HG03432 (cell line): ENCODE measurements around the gene RAET1G.
"Not testable (repeated sequence)": the region's sequence is repeated elsewhere in the genome, so short reads cannot be mapped to it uniquely, and the experiment has no call there.

Experiments
- ATAC-seq: cut with Tn5 transposase; IDR thresholded peaks from one replicate; pipeline ENCODE4 v1.9.1; 2021; ENCODE audit warnings: mild to moderate bottlenecking, moderate library complexity; ENCODE audit not compliant: unreplicated experiment

The RAET1G gene

GRCh38 chr6:149954328-149954983 lies 31.5 kb upstream of the RAET1G start:
- not testable (repeated sequence) for ATAC-seq

- not testable (repeated sequence) for ATAC-seq
Observed at GRCh38 chr6:149953934-149954327, 31.0 kb upstream of the RAET1G start.

GRCh38 chr6:149953390-149953789 lies 30.5 kb upstream of the RAET1G start:
- not testable (repeated sequence) for ATAC-seq

- no peak for ATAC-seq
Observed at GRCh38 chr6:149951626-149952025, 28.7 kb upstream of the RAET1G start.

- ATAC-seq, result no peak
Observed at GRCh38 chr6:149951096-149951495, 28.2 kb upstream of the RAET1G start.

GRCh38 chr6:149950423-149950822 lies 27.5 kb upstream of the RAET1G start:
- no peak for ATAC-seq

GRCh38 chr6:149948616-149949015 lies 25.7 kb upstream of the RAET1G start:
- no peak for ATAC-seq

GRCh38 chr6:149948011-149948410 lies 25.1 kb upstream of the RAET1G start:
- ATAC-seq, result no peak

GRCh38 chr6:149947533-149947932 lies 24.6 kb upstream of the RAET1G start:
- ATAC-seq, result not testable (repeated sequence)

GRCh38 chr6:149946631-149947030 lies 23.7 kb upstream of the RAET1G start:
- ATAC-seq, result not testable (repeated sequence)

GRCh38 chr6:149945276-149945675 lies 22.4 kb upstream of the RAET1G start:
- ATAC-seq, result not testable (repeated sequence)

GRCh38 chr6:149943321-149943720 lies 20.4 kb upstream of the RAET1G start:
- ATAC-seq, result not testable (repeated sequence)

- no peak for ATAC-seq
Observed at GRCh38 chr6:149942461-149942829, 19.5 kb upstream of the RAET1G start.

- peak; percentile 50 for ATAC-seq
Observed at GRCh38 chr6:149941583-149942460, 18.9 kb upstream of the RAET1G start, which contains the start of gene ULBP2. Gene ULBP2, plus strand, starts transcription at chr6:149942014. Its CDS starts 59 bp downstream, at chr6:149942073.

GRCh38 chr6:149940672-149940982 lies 17.7 kb upstream of the RAET1G start:
- ATAC-seq, result no peak

GRCh38 chr6:149939909-149940671 lies 17.2 kb upstream of the RAET1G start:
- ATAC-seq, result no peak

- no peak for ATAC-seq
Observed at GRCh38 chr6:149939356-149939648, 16.4 kb upstream of the RAET1G start.

- peak; percentile 81 for ATAC-seq
Observed at GRCh38 chr6:149938571-149939355, 15.8 kb upstream of the RAET1G start.

GRCh38 chr6:149938013-149938570 lies 15.2 kb upstream of the RAET1G start:
- not testable (repeated sequence) for ATAC-seq

- ATAC-seq, result no peak
Observed at GRCh38 chr6:149936743-149937142, 13.8 kb upstream of the RAET1G start.

- no peak for ATAC-seq
Observed at GRCh38 chr6:149935668-149936067, 12.7 kb upstream of the RAET1G start.
